Ureter (tissue), 1 donor: ENCODE measurements around the gene TECPR1. TPM values are rescaled to one million over a fixed set of nuclear protein-coding genes. Genes with fewer than 3 reads are reported as not detected.
A peak's percentile ranks its signal among the peaks of the same experiment; 100 is the strongest.

Experiments used
- DNase-seq: peaks from one replicate; pipeline ENCODE4 v3.0.0-alpha.2; 2020; ENCODE audit warnings: low spot score
- total RNA-seq: library from RNA; stranded (reverse); gene quantifications from one replicate; pipeline ENCODE4 v1.2.4, GENCODE V29; 2023
- donor health status: DM: yes; HTN: yes; CAD: no.

TECPR1 gene
- total RNA-seq, 1 donor from 2014 or later, result 37.9 TPM

DNA sequence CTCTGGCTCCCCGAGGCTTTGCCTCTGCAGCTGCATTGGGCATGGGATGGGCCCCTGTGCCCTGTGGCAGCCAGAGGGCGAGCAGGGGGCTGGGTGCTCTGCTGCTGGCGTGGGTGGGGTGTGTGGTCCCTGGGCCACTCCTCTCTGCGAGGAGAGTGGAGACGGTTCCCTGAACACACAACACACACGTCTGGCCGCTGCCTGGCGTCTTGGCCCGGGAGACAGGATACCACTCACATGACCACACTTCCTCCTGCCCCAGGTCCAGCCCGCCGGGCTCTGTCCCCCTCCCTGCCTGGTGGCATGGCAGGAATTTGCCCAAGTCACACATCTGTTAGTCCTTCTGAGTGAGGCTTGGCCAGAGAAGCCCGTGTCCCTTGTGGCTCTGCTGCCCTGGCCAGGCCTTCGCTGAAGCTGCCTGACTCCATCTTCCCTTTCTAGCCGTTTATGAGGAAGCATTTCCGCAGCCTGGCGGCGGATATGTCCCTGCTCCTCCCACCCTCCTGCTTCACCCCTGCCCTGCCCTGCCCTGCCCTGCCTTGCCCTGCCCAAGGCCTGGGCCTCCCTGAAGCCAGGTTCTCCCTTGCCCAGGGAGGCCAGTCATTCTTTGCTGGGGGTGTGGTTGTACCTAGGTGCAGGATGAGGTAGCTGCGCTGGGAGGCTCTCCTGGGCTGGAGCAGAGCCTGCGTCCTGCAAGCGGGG is 32.5 kb upstream of the TECPR1 start:
- DNase-seq, result peak; percentile 81

GRCh38 chr7:98283887-98284222 is 31.8 kb upstream of the TECPR1 start:
- DNase-seq, result no peak

DNA sequence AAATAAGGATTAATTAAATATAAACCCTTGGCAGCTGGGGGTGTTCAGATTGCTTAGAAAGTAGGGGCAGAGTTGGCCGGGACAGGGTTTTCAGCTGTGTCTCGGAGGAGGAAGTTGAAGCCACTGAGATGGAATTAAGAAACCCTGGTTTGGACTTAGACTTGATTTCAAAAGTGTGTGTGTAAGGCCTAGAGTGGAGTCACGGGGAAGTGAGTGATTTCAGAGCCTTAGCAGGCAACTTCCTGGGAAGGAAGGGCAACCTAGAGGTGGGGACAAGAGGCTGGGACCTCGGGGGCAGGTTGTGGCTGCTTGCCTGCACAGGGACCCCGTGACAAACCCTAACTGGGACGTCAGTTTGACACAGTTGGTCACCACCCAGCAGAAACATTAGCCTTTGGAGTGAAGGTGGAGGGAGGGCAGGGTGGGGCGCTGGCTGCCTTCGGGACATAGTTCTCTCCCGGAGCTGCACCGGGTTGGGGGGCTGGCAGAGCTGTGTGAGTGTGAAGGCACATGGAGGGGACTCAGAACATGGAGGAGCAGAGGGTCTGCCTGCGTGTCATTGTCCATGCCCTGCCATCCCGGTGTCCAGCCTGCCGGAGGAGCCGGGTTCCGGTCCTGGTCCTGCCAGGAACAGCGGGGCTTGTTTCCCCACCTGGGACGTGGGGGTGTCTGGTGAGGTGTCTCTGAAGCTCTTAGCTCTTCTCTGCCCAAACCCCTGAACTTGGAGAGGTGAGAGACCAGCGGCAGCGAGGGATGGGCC is 31.3 kb upstream of the TECPR1 start:
- DNase-seq, result peak; percentile 65

DNA sequence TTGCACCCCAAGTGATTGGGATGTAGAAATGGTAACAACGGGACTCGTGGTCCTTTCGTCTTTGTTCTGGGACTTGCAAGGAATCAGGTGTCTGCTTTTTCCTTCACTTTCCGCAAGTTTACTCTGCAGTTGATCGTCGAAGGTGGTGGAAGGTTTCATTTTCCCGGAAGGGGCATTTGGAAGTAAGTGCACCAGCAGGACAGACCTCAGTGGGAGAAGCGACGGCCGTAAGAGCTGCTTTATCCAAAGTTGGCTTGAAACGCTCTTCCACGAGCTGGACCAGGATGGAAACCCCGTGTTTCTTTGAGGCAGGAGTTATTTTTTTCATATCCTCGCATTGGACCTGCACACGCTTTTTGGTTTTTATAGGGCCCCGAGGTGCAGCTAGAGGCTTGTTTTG is 30.7 kb upstream of the TECPR1 start:
- DNase-seq, result no peak

DNA sequence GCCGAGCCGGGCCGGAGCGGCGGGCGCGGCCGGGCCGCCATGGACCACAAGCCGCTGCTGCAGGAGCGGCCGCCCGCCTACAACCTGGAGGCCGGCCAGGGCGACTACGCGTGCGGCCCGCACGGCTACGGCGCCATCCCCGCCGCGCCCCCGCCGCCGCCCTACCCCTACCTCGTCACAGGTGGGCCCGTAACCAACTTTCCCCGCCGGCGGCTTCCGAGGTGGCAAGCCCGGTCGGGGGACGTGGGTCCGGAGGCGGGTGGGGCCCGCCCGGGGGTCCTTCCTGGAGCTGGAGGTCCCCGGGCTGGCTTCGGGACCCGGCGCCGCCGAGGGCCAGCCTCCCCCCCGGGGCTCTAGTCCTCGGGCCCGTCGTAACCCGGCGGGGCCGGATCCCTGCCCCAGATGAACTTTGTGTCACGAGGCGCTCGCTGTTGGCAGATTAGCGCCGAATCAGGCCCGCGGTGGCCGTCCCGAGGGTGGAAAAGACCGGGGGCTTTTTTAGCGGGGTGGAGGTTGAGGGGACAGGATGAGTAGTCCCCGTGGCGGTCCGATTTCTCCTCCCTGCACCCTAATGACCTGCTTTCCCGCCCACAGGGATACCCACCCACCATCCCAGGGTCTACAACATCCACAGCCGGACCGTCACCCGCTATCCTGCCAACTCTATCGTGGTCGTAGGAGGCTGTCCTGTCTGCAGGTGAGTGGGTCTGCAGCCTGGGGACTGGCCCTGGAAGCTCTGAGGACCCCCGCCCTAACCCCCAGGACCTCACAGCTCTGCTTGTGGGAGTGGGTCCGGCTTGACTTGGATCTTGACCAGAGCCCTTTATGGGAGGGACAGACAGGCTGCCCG is 29.9 kb upstream of the TECPR1 start:
- peak; percentile 66 for DNase-seq

GRCh38 chr7:98280791-98281756 is 29.0 kb upstream of the TECPR1 start, which contains the start of gene BRI3:
BRI3 (plus strand) TSS chr7:98281686; CDS start chr7:98281796, 110 bp downstream.
- DNase-seq, result peak; percentile 93

- DNase-seq, result no peak
Measured at GRCh38 chr7:98280296-98280695, 28.3 kb upstream of the TECPR1 start.

DNA sequence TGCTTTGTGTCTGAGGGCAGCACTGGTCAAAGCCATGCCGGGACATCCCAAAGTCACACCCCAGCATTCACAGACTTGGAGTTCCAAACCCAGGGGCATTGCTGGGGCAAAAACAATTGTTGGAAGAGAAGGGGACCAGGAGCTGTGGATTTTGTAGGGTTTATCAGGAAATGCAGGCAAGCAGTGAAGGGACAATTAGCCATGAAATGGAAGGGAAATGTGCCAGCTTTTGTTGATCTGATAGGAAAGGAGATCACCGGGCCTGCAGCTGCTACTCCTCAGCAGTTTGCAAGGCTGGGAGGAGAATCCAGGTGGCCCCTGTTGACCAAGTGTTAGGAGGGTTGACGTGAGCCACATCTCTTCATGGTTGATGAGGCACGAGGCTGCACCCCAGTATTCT is 26.9 kb upstream of the TECPR1 start:
- DNase-seq, result no peak

- DNase-seq, result no peak
Measured at GRCh38 chr7:98278408-98278807, 26.4 kb upstream of the TECPR1 start.

GRCh38 chr7:98276241-98276761 is 24.3 kb upstream of the TECPR1 start:
- DNase-seq, result no peak

DNA sequence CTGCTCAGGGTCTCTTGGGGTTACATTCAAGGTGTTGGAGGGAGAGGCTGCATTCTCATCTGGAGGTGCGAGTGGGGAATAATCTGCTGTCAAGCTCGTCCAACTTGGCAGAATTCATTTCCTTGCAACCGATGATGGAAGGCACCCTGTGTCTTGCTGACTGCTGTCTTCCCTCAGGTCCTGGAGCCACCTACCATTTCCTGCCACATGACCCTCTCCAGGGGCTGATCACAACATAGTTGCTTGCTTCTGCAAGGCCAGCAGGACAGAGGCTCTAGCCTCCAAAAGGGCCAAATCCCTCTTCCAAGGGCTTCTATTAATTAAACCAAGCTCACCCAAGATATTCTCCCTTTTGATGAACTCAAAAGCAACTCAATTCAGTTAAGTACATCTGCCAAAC is 15.3 kb upstream of the TECPR1 start:
- DNase-seq, result no peak

DNA sequence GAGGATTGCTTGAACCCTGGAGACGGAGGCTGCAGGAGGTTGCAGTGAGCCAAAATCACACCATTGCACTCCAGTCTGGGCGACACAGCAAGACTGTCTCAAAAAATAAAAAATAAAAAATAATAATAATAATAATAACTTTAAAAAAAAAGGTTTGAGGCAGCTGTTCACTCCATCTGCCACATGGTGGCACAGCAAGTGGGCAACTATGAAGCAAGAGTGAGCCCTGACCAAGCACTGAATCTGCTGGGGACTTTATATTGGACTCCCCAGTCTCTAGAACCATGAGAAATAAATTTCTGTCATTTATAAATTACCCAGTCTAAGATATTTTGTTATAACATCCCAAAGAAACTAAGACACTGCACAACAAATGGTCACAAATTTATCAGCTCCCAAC is 14.8 kb upstream of the TECPR1 start:
- DNase-seq, result no peak

- no peak for DNase-seq
Measured at GRCh38 chr7:98265841-98266271, 13.8 kb upstream of the TECPR1 start.

DNA sequence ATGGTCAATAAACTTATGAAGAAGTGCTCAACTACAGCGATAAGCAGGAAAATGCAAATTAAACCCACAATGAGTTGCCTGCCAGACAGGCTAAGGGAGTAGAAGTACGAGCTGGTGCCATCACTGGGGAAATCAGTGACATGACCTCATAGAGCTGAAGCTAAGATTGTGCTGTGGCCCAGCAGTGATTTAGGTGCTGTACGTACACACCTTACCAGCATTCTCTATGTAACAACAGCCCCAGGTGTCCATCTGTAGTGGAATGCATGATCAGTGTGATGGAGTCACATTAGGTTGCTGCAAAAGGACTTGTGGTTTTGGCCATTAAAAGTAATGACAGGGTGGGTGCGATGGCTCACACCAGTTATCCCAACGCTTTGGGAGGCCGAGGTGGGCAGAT is 5.7 kb upstream of the TECPR1 start:
- DNase-seq, result no peak

DNA sequence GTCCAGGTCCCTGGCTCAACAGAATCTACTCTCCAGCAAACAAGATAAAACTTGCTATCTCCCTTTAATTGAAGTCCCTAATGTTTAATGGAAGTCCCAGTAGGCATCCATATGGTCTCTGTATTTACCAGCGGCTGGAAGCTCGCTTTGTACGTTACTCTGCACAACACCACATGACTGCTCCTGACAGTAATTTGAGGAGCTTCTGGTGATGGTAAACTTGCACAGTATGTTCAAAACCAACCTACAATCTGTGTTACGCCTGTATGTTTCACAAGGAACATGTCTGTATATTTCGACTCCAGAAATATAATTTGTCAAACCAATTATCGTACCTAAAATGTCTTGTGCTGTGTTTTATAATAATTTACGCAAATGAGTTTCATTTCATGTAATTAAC is 4.4 kb upstream of the TECPR1 start:
- no peak for DNase-seq

- no peak for DNase-seq
Measured at GRCh38 chr7:98254951-98255610, 3.0 kb upstream of the TECPR1 start.

- DNase-seq, result no peak
Measured at GRCh38 chr7:98254516-98254915, 2.5 kb upstream of the TECPR1 start.

DNA sequence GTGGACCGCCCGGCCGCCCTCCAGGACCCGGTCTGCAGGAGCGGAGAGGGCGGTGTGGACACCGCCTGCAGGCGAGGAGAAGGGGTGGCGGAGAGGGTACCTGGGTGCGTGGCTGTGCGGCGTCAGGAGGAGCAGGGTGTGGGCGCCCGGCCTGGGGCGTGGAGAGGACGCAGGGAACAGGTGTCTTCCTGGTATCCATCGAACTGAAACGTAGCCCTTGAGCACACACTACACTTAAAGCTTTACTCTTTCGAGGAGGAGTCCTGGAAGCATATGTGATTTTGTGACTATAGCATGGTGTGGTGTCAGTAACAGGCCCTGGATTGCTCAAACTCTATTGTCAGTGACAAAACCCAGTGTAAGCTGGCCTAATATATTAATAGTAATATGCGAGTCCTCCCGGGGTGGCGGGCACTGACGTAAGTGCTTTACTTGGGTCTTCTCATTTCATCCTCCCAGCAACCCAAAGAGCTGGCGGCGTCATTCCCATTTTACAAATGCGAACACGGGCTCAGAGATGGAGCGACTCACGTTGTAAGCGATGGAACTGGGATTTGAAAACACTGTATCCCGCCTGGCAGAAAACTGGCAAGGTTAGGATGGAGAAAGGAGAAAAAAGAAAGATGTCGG is 508 bp upstream of the TECPR1 start:
- no peak for DNase-seq

GRCh38 chr7:98251231-98251600 is 816 bp downstream of the TECPR1 start:
- DNase-seq, result no peak

DNA sequence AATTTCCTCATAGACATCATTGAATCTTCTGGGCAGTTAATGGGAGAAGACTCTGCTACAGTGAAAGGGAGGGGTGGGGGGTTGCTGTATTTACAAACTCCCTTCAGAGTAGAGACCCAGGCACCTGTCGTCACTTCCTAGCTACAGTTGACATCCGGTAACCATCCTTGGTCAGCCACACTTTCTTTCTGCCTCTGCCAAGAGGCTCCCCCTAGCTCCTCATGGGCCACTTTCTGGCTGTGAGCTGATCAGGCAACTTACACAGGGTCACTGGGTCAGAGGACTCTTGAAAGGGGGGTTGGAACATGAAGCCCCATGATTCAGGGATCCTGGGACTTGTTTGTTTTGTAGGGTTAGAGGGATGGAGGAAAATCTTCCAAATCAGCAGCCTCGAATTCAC is 1.2 kb downstream of the TECPR1 start:
- DNase-seq, result no peak
